ENCODE measurements around the gene STXBP2. TPM values are rescaled to one million over a fixed set of nuclear protein-coding genes. Genes with fewer than 3 reads are reported as not detected.

The STXBP2 gene
- total RNA-seq, 1 donor from 2014 or later = 61.6 TPM

- DNase-seq (ENCODE audit: extremely low spot score, unreplicated experiment) = no peak
- no peaks in the 10 kb centered on the region for H3K4me1 Mint-ChIP-seq (ENCODE audit: unreplicated experiment)
- TF ChIP-seq CTCF (conservative IDR thresholded peaks at IDR 0.05) = no peak
- no peaks in the 10 kb centered on the region for H3K36me3 Mint-ChIP-seq
- H3K27ac Mint-ChIP-seq = no peak overlapping the region
- peaks cover 4% of the 10 kb centered on the region for H3K27me3 Mint-ChIP-seq
- H3K9me3 Mint-ChIP-seq = no peaks in the 10 kb centered on the region
- H3K4me3 Mint-ChIP-seq = no peak overlapping the region
These were observed 54.6 kb downstream of the STXBP2 start for GRCh38 chr19:7691497-7691896.

- H3K36me3 Mint-ChIP-seq = no peaks in the 10 kb centered on the region
These were observed 55.6 kb downstream of the STXBP2 start for GRCh38 chr19:7692417-7693088.

GRCh38 chr19:7694499-7694898 is 57.6 kb downstream of the STXBP2 start:
- no peaks in the 10 kb centered on the region for H3K36me3 Mint-ChIP-seq
- no peak overlapping the region for H3K4me3 Mint-ChIP-seq
- TF ChIP-seq CTCF (conservative IDR thresholded peaks at IDR 0.05) = no peak

More at GRCh38 chr19:7692417-7693088, 55.6 kb downstream of the STXBP2 start:
- no peak for TF ChIP-seq CTCF (conservative IDR thresholded peaks at IDR 0.05)
- Mint-ChIP-seq H3K4me1 (ENCODE audit: unreplicated experiment) (no peaks in the 10 kb centered on the region), H3K27me3 (peaks cover 5% of the 10 kb centered on the region), H3K9me3 (no peaks in the 10 kb centered on the region), H3K4me3 (no peak overlapping the region), H3K27ac (no peak overlapping the region)
- no peak for DNase-seq (ENCODE audit: extremely low spot score, unreplicated experiment)

More at GRCh38 chr19:7694499-7694898, 57.6 kb downstream of the STXBP2 start:
- Mint-ChIP-seq H3K27ac (no peak overlapping the region), H3K27me3 (peaks cover 11% of the 10 kb centered on the region), H3K4me1 (ENCODE audit: unreplicated experiment) (no peaks in the 10 kb centered on the region), H3K9me3 (no peaks in the 10 kb centered on the region)
- no peak for DNase-seq (ENCODE audit: extremely low spot score, unreplicated experiment)

Small RNA genes within 50 kb of the gene (microRNA-seq; reads per million reads assigned to microRNA genes)
- gene MIR6792 = 1.9 reads per million

Other genes with a start within 250 kb of the STXBP2 start
- gene PEX11G, start 148.1 kb upstream of the STXBP2 start, total RNA-seq (ENCODE audit: low replicate concordance) = 4.8 and 5.7 TPM in 2 replicates
- gene ZNF358, start 121.0 kb upstream of the STXBP2 start, total RNA-seq (ENCODE audit: low replicate concordance) = 49.8 and 67.1 TPM in 2 replicates
- gene MCOLN1, start 114.5 kb upstream of the STXBP2 start, total RNA-seq (ENCODE audit: low replicate concordance) = 24.0 and 24.3 TPM in 2 replicates
- gene PNPLA6, start 101.4 kb upstream of the STXBP2 start, total RNA-seq (ENCODE audit: low replicate concordance) = 84.3 and 86.1 TPM in 2 replicates
- 28.6 and 51.8 TPM in 2 replicates for gene CAMSAP3, start 41.2 kb upstream of the STXBP2 start, total RNA-seq (ENCODE audit: low replicate concordance)
- 38.5 and 46.5 TPM in 2 replicates for gene XAB2, start 7.6 kb upstream of the STXBP2 start, total RNA-seq (ENCODE audit: low replicate concordance)
- gene PET100, start 7.3 kb upstream of the STXBP2 start, total RNA-seq (ENCODE audit: low replicate concordance) = 160 and 184 TPM in 2 replicates
- 1.0 TPM in 1 of 2 replicates, not detected in the other for gene PCP2, start 3.4 kb upstream of the STXBP2 start, total RNA-seq (ENCODE audit: low replicate concordance)
- not detected in 2 replicates for gene RETN, start 31.9 kb downstream of the STXBP2 start, total RNA-seq (ENCODE audit: low replicate concordance)
- not detected in 2 replicates for gene MCEMP1, start 40.0 kb downstream of the STXBP2 start, total RNA-seq (ENCODE audit: low replicate concordance)
- 92.6 and 107 TPM in 2 replicates for gene TRAPPC5, start 43.7 kb downstream of the STXBP2 start, total RNA-seq (ENCODE audit: low replicate concordance)
- not detected in 2 replicates for gene FCER2, start 65.0 kb downstream of the STXBP2 start, total RNA-seq (ENCODE audit: low replicate concordance)
- not detected in 2 replicates for gene CLEC4G, start 95.0 kb downstream of the STXBP2 start, total RNA-seq (ENCODE audit: low replicate concordance)
- gene CD209, start 110.4 kb downstream of the STXBP2 start, total RNA-seq (ENCODE audit: low replicate concordance) = not detected in 2 replicates
- gene CLEC4M, start 126.1 kb downstream of the STXBP2 start, total RNA-seq (ENCODE audit: low replicate concordance) = 0.48 and 0.69 TPM in 2 replicates
- gene EVI5L, start 193.1 kb downstream of the STXBP2 start, total RNA-seq (ENCODE audit: low replicate concordance) = 11.7 and 19.0 TPM in 2 replicates
- 8.5 and 10.9 TPM in 2 replicates for gene PRR36, start 237.3 kb downstream of the STXBP2 start, total RNA-seq (ENCODE audit: low replicate concordance)

Data from type B pancreatic cell (in vitro differentiated cells).